HEK293 (cell line): ENCODE measurements around the gene KLHL11.

Experiments
- BCL6B ChIP-seq: fragments of 450-650 bp; formaldehyde crosslinking; IDR thresholded peaks from 2 replicates; pipeline ENCODE4 v1.5.1; 2017; ENCODE audit warnings: missing biosample characterization, missing genetic modification characterization
- KLF7 ChIP-seq: fragments of 450-650 bp; formaldehyde crosslinking; IDR thresholded peaks from 2 replicates; pipeline ENCODE4 v1.5.1; 2016; ENCODE audit warnings: missing biosample characterization, missing genetic modification characterization, borderline replicate concordance
- PBX3 ChIP-seq: sonication (generic); formaldehyde crosslinking; IDR thresholded peaks from 2 replicates; pipeline ENCODE4 v1.8.1; 2022; ENCODE audit warnings: mild to moderate bottlenecking, moderate library complexity, missing genetic modification reagents
- PRDM10 ChIP-seq: fragments of 450-650 bp; formaldehyde crosslinking; IDR thresholded peaks from 2 replicates; pipeline ENCODE4 v1.5.1; 2016; ENCODE audit warnings: missing biosample characterization, missing genetic modification characterization
- ZBTB21 ChIP-seq: fragments of 450-650 bp; formaldehyde crosslinking; IDR thresholded peaks from 2 replicates; pipeline ENCODE4 v1.5.1; 2017; ENCODE audit warnings: missing biosample characterization, missing genetic modification characterization
- ZFP69B ChIP-seq: fragments of 450-650 bp; formaldehyde crosslinking; IDR thresholded peaks from 2 replicates; pipeline ENCODE4 v1.5.1; 2016; ENCODE audit warnings: missing biosample characterization, missing genetic modification characterization
- ZNF112 ChIP-seq: fragments of 450-650 bp; formaldehyde crosslinking; IDR thresholded peaks from 2 replicates; pipeline ENCODE4 v1.5.0; 2017; ENCODE audit warnings: missing biosample characterization, missing genetic modification characterization
- ZNF19 ChIP-seq: fragments of 450-650 bp; formaldehyde crosslinking; IDR thresholded peaks from 2 replicates; pipeline ENCODE4; 2016; ENCODE audit warnings: missing biosample characterization, missing genetic modification characterization, low read depth
- ZNF26 ChIP-seq: fragments of 450-650 bp; formaldehyde crosslinking; IDR thresholded peaks from 2 replicates; pipeline ENCODE4 v1.5.1; 2016; ENCODE audit warnings: missing biosample characterization, missing genetic modification characterization
- ZNF280C ChIP-seq: fragments of 450-650 bp; formaldehyde crosslinking; IDR thresholded peaks from 2 replicates; pipeline ENCODE4 v1.5.1; 2016; ENCODE audit warnings: missing biosample characterization, missing genetic modification characterization
- ZNF292 ChIP-seq: fragments of 450-650 bp; formaldehyde crosslinking; IDR thresholded peaks from 2 replicates; pipeline ENCODE4 v1.5.1; 2016; ENCODE audit warnings: low read depth, missing biosample characterization, missing genetic modification characterization, borderline replicate concordance
- ZNF341 ChIP-seq: fragments of 450-650 bp; formaldehyde crosslinking; IDR thresholded peaks from 2 replicates; pipeline ENCODE4; 2016; ENCODE audit warnings: low read depth, missing biosample characterization, missing genetic modification characterization
- ZNF391 ChIP-seq: fragments of 450-650 bp; formaldehyde crosslinking; IDR thresholded peaks from 2 replicates; pipeline ENCODE4 v1.5.1; 2016; ENCODE audit warnings: low read depth, missing biosample characterization, missing genetic modification characterization, borderline replicate concordance
- ZNF529 ChIP-seq: fragments of 450-650 bp; formaldehyde crosslinking; IDR thresholded peaks from 2 replicates; pipeline ENCODE4 v1.5.1; 2017; ENCODE audit warnings: missing genetic modification characterization, missing biosample characterization; ENCODE audit not compliant: insufficient replicate concordance
- ZNF548 ChIP-seq: fragments of 450-650 bp; formaldehyde crosslinking; IDR thresholded peaks from 2 replicates; pipeline ENCODE4 v1.5.1; 2016; ENCODE audit warnings: missing biosample characterization, missing genetic modification characterization
- ZNF555 ChIP-seq: fragments of 450-650 bp; formaldehyde crosslinking; conservative IDR thresholded peaks from 2 replicates; pipeline ENCODE4 v1.5.1; 2017; ENCODE audit warnings: missing biosample characterization, mild to moderate bottlenecking, missing genetic modification characterization, inconsistent platforms
- ZNF610 ChIP-seq: fragments of 450-650 bp; formaldehyde crosslinking; IDR thresholded peaks from 2 replicates; pipeline ENCODE4 v1.5.1; 2016; ENCODE audit warnings: missing biosample characterization, missing genetic modification characterization, borderline replicate concordance
- ZNF629 ChIP-seq: fragments of 450-650 bp; formaldehyde crosslinking; IDR thresholded peaks from 2 replicates; pipeline ENCODE4 v1.5.1; 2017; ENCODE audit warnings: missing biosample characterization, missing genetic modification characterization
- ZNF645 ChIP-seq: fragments of 450-650 bp; formaldehyde crosslinking; IDR thresholded peaks from 2 replicates; pipeline ENCODE4; 2016; ENCODE audit warnings: missing biosample characterization, missing genetic modification characterization
- ZNF791 ChIP-seq: fragments of 450-650 bp; formaldehyde crosslinking; IDR thresholded peaks from 2 replicates; pipeline ENCODE4 v1.5.1; 2016; ENCODE audit warnings: missing biosample characterization, missing genetic modification characterization
- ZNF843 ChIP-seq: fragments of 450-650 bp; formaldehyde crosslinking; IDR thresholded peaks from 2 replicates; pipeline ENCODE4 v1.5.1; 2016; ENCODE audit warnings: missing biosample characterization, missing genetic modification characterization
- ZSCAN18 ChIP-seq: fragments of 450-650 bp; formaldehyde crosslinking; IDR thresholded peaks from 2 replicates; pipeline ENCODE4 v1.5.1; 2016; ENCODE audit warnings: missing biosample characterization, missing genetic modification characterization
- ZSCAN30 ChIP-seq: fragments of 450-650 bp; IDR thresholded peaks from 2 replicates; pipeline ENCODE4 v1.5.1; 2018; ENCODE audit warnings: missing biosample characterization, mild to moderate bottlenecking, missing genetic modification characterization, moderate library complexity
- ZSCAN5A ChIP-seq: fragments of 450-650 bp; formaldehyde crosslinking; IDR thresholded peaks from 2 replicates; pipeline ENCODE4 v1.5.1; 2016; ENCODE audit warnings: missing biosample characterization, missing genetic modification characterization

The KLHL11 gene

GRCh38 chr17:41812381-41813151 lies 52.7 kb downstream of the KLHL11 start, which contains the start of gene FKBP10 (continued):
- TF ChIP-seq ZNF280C (tag by site-specific recombination) = no peak
- no peak for TF ChIP-seq ZNF791 (tag by site-specific recombination)
- no peak for TF ChIP-seq KLF7 (tag by site-specific recombination)
- no peak for TF ChIP-seq ZNF19 (tag by site-specific recombination)
- TF ChIP-seq ZNF112 (tag by site-specific recombination) = no peak
- no peak for TF ChIP-seq ZNF555 (tag by site-specific recombination)
- TF ChIP-seq ZNF645 (tag by site-specific recombination) = no peak
- 0 out of 2 replicates have a peak, but pooled peaks have one; percentile 23 for TF ChIP-seq ZSCAN18 (tag by site-specific recombination)
- TF ChIP-seq ZBTB21 (tag by site-specific recombination) = no peak
- no peak for TF ChIP-seq ZSCAN30
- TF ChIP-seq ZNF292 = no peak
- TF ChIP-seq ZNF391 (tag by site-specific recombination) = peak; percentile 12; the same call in 1 of the 2 replicates
- TF ChIP-seq ZNF610 (tag by site-specific recombination) = peak; percentile 59; the same call in 1 of the 2 replicates
- peak; percentile 98 for TF ChIP-seq PRDM10 (tag by site-specific recombination)
- TF ChIP-seq ZNF529 (tag by site-specific recombination) = no peak
- no peak for TF ChIP-seq ZNF843
- no peak for TF ChIP-seq BCL6B (tag by site-specific recombination)
- no peak; the same call in 1 of the 2 replicates for TF ChIP-seq ZFP69B (tag by site-specific recombination)
- TF ChIP-seq ZNF341 (tag by site-specific recombination) = peak; percentile 80
- TF ChIP-seq ZNF26 (tag by site-specific recombination) = no peak
- peak; percentile 37; the same call in 1 of the 2 replicates for TF ChIP-seq ZSCAN5A
- TF ChIP-seq PBX3 (CRISPR knock-in tag) = 0 out of 2 replicates have a peak, but pooled peaks have one; percentile 3
- TF ChIP-seq ZNF548 (tag by site-specific recombination) = no peak
- TF ChIP-seq ZNF629 (tag by site-specific recombination) = peak; percentile 39; the same call in 1 of the 2 replicates
